Measurements from ENCODE around the gene SAMD3. TPM values are rescaled to one million over a fixed set of nuclear protein-coding genes. Genes with fewer than 3 reads are reported as not detected.

The SAMD3 gene
- total and polyA plus RNA-seq, 2 donors (not counting 3 experiments of a cell fraction or from before 2014, with no cell fraction given) = not detected

DNA sequence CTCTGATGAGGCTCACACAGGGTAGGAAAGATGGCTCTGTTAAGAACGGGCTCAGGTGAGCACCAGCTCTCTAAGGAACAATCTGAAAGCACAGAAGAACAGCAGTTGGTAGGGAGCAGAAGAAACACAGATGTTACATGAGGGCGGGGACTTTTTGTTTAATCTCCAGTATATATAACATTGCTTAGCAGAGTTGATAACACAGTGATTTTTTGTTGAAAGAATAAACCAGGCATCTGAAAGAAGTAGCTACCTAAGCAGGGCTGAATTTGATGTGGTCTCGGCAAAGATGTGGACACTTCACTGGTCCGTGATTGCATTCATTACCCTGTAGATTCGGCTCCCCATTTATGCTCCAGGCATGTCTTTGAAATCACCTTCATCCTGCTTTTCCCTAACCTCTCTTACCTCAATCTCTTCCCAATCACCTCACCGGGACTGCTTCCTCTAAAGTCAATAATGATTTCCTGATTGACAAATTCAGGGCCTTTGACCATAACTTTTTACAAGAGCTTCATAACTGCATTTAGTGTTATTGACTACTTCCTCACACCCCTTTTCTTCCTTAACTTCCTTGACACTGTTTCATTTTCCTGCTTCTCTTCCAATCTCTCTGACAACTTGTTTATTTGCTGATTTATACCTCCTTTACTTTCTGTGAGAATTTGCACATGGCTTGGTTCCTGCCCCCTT is 34.4 kb downstream of the SAMD3 start:
- H3K9ac ChIP-seq (replicated peaks; ENCODE audit: extremely low read depth, insufficient read depth, low read length) = no peak overlapping the region
- H3K27me3 ChIP-seq (ENCODE audit: control insufficient read depth in 2 of 2, insufficient read depth in 2 of 2, low read length in 2 of 2) = peaks cover 2 to 5% of the 10 kb centered on the region in 2 experiments
- H3K79me2 ChIP-seq (ENCODE audit: control insufficient read depth, insufficient read depth, low read length) = no peaks in the 10 kb centered on the region
- dilution Hi-C loops (cut with MboI; ENCODE audit: extremely low pct_ligation_motif_present, low sequenced_read_pairs) = no loop called here
- H3K9me3 ChIP-seq (replicated peaks; ENCODE audit: control insufficient read depth, insufficient read depth, low read length) = no peaks in the 10 kb centered on the region
- no peak overlapping the region for H3K4me3 ChIP-seq (replicated peaks in 1 of 3; ENCODE audit: insufficient read depth in 1 of 3, low read depth in 1 of 3, low read length in 3 of 3)
- POLR2A ChIA-PET = interaction anchor here (0.7 kb wide), 1 partner anchor 1598 kb away, joined by 6 read pairs; no protein-coding TSS in a partner anchor
- H4K20me1 ChIP-seq (replicated peaks; ENCODE audit: control insufficient read depth, extremely low read depth, insufficient read depth, low read length) = no peaks in the 10 kb centered on the region
- DNase-seq (ENCODE audit: low read depth, low spot score) = no peak
- no peaks in the 10 kb centered on the region for H3K4me1 ChIP-seq (ENCODE audit: control insufficient read depth, extremely low read depth, insufficient read depth, low read length)
- H3K9me1 ChIP-seq (replicated peaks; ENCODE audit: control insufficient read depth, extremely low read depth, insufficient read depth, low read length) = no peaks in the 10 kb centered on the region
- no peak overlapping the region for H3K27ac ChIP-seq (ENCODE audit: insufficient read depth, low read depth, low read length)
- intact Hi-C loops (cut with micrococcal nuclease) = no loop called here
- H3K36me3 ChIP-seq (ENCODE audit: control insufficient read depth in 2 of 2, extremely low read depth in 1 of 2, insufficient read depth in 2 of 2, low read length in 2 of 2) = no peaks in the 10 kb centered on the region
- CTCF ChIA-PET = interaction anchor here (0.9 to 1.4 kb wide), 3 partner anchors 10 to 15 kb away, joined by 3 to 5 read pairs (median 3); no protein-coding TSS in a partner anchor
- no peak for TF ChIP-seq FOS (IDR thresholded peaks at IDR 0.05; ENCODE audit: borderline replicate concordance, insufficient read depth, low read length)
- TF ChIP-seq GATA2 (IDR thresholded peaks at IDR 0.05; ENCODE audit: insufficient read depth, insufficient read length, low read depth, low read length) = no peak
- H2AFZ ChIP-seq (ENCODE audit: low read depth, low read length) = no peak overlapping the region
- BruUV-seq (replicated peaks) = no TSS peak
- no peak for FAIRE-seq
- H3K4me2 ChIP-seq (ENCODE audit: insufficient read depth, low read length) = no peak overlapping the region

DNA sequence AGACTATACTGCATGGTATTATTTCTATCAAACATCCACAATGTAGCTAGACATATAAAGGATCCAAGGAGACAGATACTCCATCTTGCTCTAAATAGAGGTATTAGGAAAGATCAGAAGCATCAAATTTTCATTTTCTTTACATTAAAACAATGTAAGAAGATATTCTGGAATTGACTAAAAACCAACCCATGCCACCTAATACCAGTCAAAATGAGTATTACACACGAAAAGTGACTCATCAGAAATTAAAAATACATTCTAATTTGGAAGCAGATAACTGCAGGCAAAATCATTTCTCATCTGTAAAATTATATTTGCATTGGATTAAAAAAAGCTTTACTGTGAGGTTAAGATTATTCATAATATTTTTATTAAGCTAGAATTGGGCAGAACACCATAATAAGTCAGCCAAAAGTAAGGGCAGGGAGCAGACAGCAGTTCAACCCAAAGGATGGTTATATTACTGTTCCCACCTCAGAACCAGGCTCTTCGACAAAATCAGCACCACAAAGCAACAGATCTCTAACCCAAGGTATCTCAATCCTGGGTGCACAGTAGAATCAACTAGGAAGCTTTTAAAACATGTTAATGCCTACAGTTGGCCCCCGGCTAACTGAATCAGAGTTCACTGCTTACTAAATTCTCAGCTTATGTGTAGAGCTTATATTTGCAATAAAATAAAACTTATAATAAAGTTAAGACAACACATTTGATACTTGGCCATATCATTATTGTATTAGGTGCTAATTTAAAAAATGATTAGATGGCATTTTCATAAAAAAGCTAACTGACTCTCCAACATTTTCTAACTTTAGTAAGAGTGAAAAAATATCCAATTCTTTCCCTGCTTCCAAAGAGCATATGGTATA is 35.2 kb downstream of the SAMD3 start:
- no TSS peak for BruUV-seq (replicated peaks)
- no peak for FAIRE-seq
- Histone ChIP-seq H3K36me3 (ENCODE audit: control insufficient read depth in 2 of 2, extremely low read depth in 1 of 2, insufficient read depth in 2 of 2, low read length in 2 of 2) (no peaks in the 10 kb centered on the region), H3K79me2 (ENCODE audit: control insufficient read depth, insufficient read depth, low read length) (no peaks in the 10 kb centered on the region), H3K27ac (ENCODE audit: insufficient read depth, low read depth, low read length) (no peak overlapping the region), H3K9me3 (replicated peaks; ENCODE audit: control insufficient read depth, insufficient read depth, low read length) (no peaks in the 10 kb centered on the region), H3K27me3 (ENCODE audit: control insufficient read depth in 2 of 2, insufficient read depth in 2 of 2, low read length in 2 of 2) (peaks cover 2 to 5% of the 10 kb centered on the region in 2 experiments), H3K4me1 (ENCODE audit: control insufficient read depth, extremely low read depth, insufficient read depth, low read length) (no peaks in the 10 kb centered on the region), H2AFZ (ENCODE audit: low read depth, low read length) (no peak overlapping the region), H3K4me3 (replicated peaks in 1 of 3; ENCODE audit: insufficient read depth in 1 of 3, low read depth in 1 of 3, low read length in 3 of 3) (no peak overlapping the region), H4K20me1 (replicated peaks; ENCODE audit: control insufficient read depth, extremely low read depth, insufficient read depth, low read length) (no peaks in the 10 kb centered on the region), H3K4me2 (ENCODE audit: insufficient read depth, low read length) (no peak overlapping the region), H3K9ac (replicated peaks; ENCODE audit: extremely low read depth, insufficient read depth, low read length) (no peak overlapping the region), H3K9me1 (replicated peaks; ENCODE audit: control insufficient read depth, extremely low read depth, insufficient read depth, low read length) (no peaks in the 10 kb centered on the region)
- ChIA-PET POLR2A (no interaction called here), CTCF (interaction anchor here (0.9 to 1.4 kb wide), 4 partner anchors 9 to 16 kb away, joined by 3 to 5 read pairs (median 4); no protein-coding TSS in a partner anchor)
- intact Hi-C loops (cut with micrococcal nuclease) = no loop called here
- no peak for DNase-seq (ENCODE audit: low read depth, low spot score)
- TF ChIP-seq, protein P1, sequence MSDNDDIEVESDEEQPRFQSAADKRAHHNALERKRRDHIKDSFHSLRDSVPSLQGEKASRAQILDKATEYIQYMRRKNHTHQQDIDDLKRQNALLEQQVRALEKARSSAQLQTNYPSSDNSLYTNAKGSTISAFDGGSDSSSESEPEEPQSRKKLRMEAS (IDR thresholded peaks at IDR 0.05; ENCODE audit: insufficient read depth, insufficient read length) = no peak
- TF ChIP-seq, protein P2, sequence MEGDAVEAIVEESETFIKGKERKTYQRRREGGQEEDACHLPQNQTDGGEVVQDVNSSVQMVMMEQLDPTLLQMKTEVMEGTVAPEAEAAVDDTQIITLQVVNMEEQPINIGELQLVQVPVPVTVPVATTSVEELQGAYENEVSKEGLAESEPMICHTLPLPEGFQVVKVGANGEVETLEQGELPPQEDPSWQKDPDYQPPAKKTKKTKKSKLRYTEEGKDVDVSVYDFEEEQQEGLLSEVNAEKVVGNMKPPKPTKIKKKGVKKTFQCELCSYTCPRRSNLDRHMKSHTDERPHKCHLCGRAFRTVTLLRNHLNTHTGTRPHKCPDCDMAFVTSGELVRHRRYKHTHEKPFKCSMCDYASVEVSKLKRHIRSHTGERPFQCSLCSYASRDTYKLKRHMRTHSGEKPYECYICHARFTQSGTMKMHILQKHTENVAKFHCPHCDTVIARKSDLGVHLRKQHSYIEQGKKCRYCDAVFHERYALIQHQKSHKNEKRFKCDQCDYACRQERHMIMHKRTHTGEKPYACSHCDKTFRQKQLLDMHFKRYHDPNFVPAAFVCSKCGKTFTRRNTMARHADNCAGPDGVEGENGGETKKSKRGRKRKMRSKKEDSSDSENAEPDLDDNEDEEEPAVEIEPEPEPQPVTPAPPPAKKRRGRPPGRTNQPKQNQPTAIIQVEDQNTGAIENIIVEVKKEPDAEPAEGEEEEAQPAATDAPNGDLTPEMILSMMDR (IDR thresholded peaks at IDR 0.05; ENCODE audit: extremely low read depth in 1 of 2, insufficient read depth in 1 of 2, low read depth in 1 of 2, low read length in 2 of 2) = no peak
- dilution Hi-C loops (cut with MboI; ENCODE audit: extremely low pct_ligation_motif_present, low sequenced_read_pairs) = no loop called here

Data from endothelial cell of umbilical vein (primary cell).